NCI-H2196 (cell line): ENCODE data around the gene HMGXB3.
A peak's percentile ranks its signal among the peaks of the same experiment; 100 is the strongest.

ENCODE experiments used
- DNase-seq: peaks from one replicate; lab custom pipeline; 2025; ENCODE audit not compliant: unreplicated experiment; lab: John Stamatoyannopoulos, UW

The HMGXB3 gene, protein sequence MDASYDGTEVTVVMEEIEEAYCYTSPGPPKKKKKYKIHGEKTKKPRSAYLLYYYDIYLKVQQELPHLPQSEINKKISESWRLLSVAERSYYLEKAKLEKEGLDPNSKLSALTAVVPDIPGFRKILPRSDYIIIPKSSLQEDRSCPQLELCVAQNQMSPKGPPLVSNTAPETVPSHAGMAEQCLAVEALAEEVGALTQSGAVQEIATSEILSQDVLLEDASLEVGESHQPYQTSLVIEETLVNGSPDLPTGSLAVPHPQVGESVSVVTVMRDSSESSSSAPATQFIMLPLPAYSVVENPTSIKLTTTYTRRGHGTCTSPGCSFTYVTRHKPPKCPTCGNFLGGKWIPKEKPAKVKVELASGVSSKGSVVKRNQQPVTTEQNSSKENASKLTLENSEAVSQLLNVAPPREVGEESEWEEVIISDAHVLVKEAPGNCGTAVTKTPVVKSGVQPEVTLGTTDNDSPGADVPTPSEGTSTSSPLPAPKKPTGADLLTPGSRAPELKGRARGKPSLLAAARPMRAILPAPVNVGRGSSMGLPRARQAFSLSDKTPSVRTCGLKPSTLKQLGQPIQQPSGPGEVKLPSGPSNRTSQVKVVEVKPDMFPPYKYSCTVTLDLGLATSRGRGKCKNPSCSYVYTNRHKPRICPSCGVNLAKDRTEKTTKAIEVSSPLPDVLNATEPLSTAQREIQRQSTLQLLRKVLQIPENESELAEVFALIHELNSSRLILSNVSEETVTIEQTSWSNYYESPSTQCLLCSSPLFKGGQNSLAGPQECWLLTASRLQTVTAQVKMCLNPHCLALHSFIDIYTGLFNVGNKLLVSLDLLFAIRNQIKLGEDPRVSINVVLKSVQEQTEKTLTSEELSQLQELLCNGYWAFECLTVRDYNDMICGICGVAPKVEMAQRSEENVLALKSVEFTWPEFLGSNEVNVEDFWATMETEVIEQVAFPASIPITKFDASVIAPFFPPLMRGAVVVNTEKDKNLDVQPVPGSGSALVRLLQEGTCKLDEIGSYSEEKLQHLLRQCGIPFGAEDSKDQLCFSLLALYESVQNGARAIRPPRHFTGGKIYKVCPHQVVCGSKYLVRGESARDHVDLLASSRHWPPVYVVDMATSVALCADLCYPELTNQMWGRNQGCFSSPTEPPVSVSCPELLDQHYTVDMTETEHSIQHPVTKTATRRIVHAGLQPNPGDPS (N-terminal part only)

DNA sequence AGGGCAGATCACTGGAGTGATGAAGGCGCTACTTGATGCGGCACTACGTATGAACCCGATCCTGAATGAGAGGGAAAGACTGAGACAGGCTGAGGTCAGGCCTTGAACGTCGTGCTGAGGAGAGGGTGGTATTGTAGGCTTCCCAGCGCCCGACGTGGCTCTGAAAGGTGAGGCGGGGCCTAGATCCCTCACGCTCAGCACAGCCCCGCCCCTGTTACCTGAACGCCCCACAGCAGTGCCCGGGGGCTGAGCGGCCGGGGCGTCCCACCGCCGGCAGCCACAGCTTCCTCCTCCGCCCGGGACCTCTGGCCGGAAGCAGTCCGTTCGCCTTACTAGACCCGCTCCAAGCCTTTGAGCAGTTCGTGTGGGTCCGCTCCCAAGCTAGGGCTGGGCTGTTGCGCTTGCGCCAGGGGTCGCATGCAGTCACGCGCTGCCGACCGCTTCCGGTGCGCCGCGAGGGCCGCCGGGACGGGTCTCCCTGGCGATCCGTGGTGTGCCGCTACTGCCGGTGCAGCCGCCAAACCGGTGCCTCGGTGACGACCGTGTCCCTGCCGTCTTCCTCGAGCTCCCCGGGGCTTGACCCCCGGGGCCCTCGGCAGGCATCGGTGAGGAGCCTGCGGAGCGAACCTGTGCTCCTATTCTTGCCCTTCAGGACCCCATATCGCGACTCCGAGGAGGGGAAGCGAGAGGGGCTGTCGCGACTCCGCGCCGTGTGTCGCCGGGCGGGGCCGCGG, at the start of gene HMGXB3, which contains the start of gene TIGD6:
HMGXB3 (plus strand) TSS at position 484 of the 734 bp plus-strand sequence. CDS start 4,114 bp downstream, outside the sequence.
TIGD6 (minus strand) TSS at position 399 of the 734 bp plus-strand sequence. CDS start 4,306 bp downstream, outside the sequence.
- peak; percentile 94 for DNase-seq

DNA sequence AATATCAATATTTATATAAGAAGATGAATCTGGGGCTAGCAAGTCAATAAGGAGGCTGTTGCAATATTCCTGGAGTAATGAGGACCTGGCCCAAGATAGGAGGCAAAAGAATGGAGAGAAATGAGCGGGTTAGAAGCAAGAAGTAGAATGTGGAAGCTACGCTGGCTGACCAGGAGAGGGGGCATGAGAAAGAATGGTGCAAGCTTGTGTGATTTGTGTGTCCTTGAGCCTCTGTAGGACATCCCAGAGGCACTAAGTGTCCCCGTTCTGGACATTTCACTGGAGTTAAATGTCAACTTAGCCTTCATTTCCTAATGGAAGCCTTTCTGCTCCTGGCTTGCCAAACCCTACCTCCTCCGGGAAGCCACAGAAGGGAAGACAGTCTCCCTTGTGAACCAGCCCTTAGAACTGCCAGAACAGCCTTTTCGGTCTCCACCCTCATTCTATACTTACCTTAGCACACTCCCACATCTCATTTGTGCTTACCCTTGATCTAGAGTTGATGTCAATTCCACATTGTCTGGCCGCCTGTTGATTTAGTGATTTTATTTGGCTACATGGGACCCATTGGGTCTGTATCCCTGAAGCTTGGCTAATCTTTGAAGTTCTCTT, 49.3 kb upstream of the HMGXB3 start:
- DNase-seq = no peak

- DNase-seq = no peak
Measured at GRCh38 chr5:149953436-149954121, 47.0 kb upstream of the HMGXB3 start.

DNA sequence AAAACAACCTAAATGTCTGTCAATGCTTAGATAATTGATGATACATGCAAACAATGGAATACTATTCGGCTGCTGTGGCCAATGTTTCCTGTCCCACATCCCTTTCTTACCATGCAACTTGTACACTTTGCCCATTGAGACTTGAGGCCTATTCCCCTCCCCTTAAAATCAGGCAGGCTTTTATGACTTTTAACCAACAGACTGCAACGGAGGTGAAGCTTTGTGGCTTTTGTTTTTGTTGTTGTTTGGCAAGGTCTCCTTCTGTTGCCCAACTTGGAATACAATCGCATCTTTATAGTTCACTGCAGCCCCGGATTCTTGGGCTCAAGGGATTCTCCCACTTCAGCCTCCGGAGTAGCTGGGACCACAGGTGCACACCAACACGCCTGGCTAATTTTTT, 45.7 kb upstream of the HMGXB3 start:
- no peak for DNase-seq

DNA sequence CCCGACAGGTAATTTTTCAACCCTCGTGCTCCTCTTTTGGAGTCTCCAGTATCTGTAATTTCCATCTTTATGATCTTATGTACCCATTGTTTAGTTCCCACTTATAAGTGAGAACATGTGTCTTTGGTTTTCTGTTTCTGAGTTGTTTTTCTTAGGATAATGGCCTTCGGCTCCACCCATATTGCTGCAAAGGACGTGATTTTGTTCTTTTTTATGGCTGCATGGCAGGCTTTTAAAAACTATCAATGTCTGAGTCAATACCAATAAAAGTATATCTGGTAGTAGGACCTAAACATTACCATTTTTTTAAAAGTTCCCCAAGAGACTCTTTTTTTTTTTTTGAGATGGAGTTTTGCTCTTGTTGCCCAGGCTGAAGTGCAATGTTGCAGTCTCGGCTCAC, 43.9 kb upstream of the HMGXB3 start:
- no peak for DNase-seq

DNA sequence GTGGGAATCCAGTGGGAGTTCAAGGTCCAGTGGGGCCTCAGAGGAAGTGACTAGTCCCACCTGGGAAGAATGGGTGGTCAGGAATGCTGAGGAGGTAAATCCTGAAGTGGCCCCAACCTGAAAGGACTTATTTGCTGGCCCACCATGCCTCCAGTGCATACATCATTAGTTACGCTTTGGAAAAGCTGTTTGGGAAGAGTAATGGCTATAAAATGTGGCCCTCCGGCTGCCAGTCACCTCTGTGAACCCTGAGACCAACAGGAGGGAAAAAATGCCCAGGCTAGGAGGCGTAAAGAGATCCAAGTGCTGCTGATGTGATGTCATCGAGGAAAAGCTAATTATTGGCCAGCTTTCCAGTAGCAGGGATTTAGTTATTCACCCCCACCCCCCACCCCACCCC, 42.7 kb upstream of the HMGXB3 start:
- no peak for DNase-seq

DNA sequence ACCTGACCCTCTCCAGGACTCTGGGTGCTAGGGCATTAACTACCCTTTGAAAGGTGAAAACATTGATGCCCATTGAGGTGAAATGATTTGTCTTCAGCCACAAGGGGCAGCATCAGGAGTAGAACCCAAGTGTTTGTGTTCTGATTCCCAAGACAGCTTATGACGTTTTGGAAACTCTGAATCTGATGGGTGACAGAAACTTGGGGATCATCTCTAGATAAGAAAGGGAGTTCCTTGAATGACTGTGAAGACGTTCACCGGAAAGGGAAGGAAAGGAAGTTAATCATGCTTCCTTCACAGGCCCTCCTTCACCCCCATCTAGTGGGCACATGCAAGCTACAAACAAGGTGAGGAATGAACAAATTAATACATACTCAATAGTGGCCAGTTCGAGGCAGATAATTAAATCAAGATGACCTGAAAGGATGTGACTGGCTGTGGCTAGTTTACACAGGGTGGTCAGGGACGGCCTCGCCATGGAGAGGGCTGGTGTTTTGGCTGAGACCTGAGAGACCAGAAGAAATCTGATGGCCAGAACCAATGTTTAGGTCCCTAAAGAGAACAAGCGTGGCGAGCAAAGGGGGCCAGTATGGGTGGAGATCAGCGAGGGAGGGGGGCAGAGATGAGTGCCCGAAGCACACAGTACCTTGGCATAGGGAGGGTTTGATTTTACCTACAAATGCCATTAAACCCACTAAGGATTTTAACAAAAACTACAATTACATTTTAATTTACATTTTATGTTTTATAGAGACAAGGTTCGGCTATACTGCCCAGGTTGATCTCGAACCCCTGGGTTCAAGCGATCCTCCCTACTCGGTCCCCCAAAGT, 40.9 kb upstream of the HMGXB3 start:
- peak; percentile 40 for DNase-seq

- peak; percentile 97 for DNase-seq
Measured at GRCh38 chr5:149960272-149961185, 40.0 kb upstream of the HMGXB3 start, which contains the start of gene SLC26A2. SLC26A2 (plus strand) TSS chr5:149960758; CDS start chr5:149977653, 16,895 bp downstream.

- no peak for DNase-seq
Measured at GRCh38 chr5:149961186-149961685, 39.3 kb upstream of the HMGXB3 start.

DNA sequence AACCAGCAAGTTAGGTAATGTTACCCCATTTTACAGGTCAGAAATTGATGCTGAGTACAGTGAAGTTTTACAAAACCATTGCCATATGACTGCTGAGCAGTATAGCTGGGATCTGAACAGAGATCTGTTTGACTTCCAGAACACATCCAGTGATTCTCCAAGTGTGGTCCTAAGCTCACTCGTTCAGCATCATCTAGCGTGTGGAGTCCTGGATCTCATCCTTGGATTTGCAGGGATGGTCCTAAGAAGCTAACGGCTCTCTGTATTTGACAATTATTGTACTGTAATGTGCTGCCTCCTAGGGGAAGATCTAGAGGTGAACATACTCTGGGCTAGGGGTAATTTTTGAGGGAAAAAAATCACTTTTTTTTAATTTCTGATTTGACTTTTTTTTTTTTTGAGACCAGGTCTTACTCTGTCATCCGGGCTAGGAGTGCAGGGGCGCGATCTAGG, 38.6 kb upstream of the HMGXB3 start:
- peak; percentile 30 for DNase-seq

GRCh38 chr5:149962601-149963300, 37.8 kb upstream of the HMGXB3 start:
- no peak for DNase-seq

GRCh38 chr5:149963729-149964128, 36.8 kb upstream of the HMGXB3 start:
- no peak for DNase-seq

- DNase-seq = no peak
Measured at GRCh38 chr5:149966946-149967345, 33.6 kb upstream of the HMGXB3 start.

- no peak for DNase-seq
Measured at GRCh38 chr5:149969181-149969930, 31.2 kb upstream of the HMGXB3 start.

DNA sequence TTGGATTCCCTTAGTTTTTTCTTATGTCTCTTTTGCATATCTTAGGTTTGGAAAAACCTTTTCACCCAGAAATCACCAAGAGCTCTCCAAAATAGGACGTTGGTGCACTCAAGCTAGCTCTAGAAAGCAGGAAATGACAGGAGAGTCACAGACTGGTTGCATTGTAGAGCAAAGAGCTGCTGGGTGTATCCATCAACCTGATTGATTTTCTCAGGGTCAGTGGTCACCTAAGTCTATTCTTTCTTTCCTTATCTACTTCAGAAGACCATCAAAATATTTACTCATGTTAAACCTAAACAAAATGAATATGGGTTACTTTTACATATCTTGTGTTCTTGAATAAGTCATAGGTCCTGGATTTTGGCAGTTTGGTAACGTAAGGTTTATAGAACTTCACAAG, 25.1 kb upstream of the HMGXB3 start:
- no peak for DNase-seq

DNA sequence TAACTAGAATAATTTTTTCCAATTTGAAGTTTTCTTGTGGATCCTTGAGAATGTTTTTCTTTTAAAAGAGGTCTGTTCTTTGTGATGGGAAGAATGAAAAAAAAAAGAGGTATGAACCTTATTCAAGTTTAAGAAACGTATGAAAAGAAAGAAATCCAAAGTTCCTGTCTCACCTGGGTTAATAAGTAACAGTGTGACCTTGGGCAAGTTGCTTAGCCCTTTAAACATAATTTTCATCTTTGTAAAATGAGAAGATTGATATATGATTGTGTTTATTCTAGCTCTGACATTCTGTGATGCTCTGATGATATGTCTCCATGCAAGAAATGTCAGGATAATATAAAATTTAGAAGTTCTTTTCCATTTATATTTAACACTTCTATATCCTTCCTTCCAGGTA, 20.6 kb upstream of the HMGXB3 start:
- no peak for DNase-seq
